Stromal cell of bone marrow (primary cell): ENCODE measurements around the gene FHIT.

ENCODE experiments used
- DNase-seq: peaks from one replicate; pipeline ENCODE4 v3.0.0-alpha.2; 2012; ENCODE audit warnings: low read depth

FHIT gene

DNA sequence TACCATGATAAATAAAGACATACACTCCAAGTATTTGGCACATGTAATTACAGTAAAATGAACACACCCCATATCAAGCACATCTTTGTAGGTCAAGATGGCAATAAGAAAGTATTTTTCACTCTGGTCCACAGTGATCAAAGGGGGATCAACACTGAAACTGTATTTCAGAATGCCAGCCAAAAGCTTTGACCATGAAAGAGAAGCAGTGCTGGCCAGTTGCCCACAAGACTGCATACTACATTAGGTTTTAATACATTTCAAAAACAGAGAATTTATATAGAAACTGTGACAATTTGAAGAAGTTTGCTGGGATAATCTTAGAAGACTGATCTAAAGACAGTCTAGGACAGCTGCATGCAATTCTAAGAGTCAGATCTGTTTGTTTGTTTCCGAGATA lies 1035.3 kb downstream of the FHIT start:
- no peak for DNase-seq

DNA sequence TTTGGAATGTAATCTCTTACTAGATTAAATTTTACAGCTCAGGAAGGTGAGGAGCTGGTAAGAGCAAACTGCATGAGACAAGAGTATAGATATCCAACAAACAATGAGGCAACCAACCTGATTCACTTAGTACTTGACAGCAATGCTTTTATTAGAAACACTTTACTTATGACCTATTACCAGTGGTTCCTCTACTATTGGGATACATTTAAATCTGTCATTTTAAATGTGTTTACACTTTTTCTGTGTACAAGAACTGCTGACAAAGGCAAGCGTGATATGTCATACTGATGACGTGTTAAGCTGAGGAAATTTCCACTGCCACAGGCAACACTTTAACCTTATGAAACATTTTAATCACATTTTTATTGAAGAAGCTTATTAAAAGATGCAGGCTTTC lies 1043.3 kb downstream of the FHIT start:
- DNase-seq = no peak

DNA sequence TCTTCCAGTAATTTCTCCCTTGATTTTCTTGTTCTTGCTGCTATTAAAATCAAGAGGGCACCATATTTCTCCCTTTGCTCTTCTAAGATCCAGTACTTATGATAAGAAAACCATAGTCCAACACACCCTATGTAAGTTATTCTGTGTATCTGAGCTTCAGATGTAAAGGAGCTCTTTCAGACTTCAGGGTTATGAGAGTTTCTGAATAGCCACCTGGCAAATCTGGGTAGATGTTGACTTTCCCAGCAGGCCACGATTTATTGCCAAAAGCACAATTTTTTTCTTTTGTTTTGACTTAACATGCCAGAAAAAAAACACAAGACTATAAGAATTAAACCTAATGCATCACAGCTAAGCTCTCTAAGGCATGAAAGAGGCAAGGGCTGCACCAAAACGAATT lies 1045.0 kb downstream of the FHIT start:
- no peak for DNase-seq

DNA sequence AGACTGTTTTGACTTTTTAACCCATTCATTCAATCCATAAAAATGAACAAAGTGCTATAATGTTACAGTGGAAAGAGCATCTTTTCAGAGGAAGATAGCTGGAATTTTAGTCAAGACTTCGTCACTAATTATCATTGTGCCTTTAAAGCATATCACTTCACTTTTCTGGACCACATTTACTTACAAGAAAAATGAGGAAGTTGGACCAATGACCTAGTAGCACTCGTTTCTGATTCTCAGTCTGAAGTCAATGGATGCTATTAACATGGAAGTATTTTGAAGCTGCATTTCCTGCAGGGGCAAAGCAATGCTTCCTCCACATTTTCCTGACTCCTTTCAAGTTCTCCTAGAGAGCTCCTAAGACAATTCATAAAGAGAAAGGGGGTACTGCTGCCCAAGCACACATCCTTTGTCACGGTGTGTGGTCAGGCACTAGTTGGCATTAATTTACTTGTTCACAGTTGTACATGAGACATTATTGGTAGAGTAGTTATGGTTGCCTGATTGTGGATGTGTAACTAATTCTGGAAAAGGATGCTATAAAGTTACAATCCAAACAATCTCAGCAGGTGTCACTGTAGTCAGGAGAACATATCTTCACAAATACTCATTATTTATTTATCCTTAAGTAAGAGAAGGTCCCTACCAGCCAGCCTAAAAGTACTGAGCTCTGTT lies 1049.1 kb downstream of the FHIT start:
- DNase-seq = no peak

DNA sequence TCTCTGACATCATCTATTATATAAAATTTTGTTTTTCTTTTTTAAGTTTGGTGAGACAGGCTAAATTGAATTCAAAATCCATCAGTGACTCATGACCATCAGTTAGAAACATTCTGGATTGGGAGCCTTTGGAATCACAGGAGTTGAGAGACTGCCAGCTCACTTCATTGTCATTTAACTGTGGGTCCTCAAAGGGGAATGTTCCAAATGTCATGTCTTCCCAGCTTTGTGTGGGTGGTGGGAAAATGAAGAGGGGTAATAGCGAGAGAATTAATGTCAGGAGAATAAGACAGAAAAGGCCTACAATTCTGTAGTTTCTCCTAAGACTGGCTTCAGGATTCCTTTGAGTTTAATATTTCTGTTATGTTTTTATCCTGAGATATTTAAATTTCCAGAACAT lies 1051.9 kb downstream of the FHIT start:
- no peak for DNase-seq

DNA sequence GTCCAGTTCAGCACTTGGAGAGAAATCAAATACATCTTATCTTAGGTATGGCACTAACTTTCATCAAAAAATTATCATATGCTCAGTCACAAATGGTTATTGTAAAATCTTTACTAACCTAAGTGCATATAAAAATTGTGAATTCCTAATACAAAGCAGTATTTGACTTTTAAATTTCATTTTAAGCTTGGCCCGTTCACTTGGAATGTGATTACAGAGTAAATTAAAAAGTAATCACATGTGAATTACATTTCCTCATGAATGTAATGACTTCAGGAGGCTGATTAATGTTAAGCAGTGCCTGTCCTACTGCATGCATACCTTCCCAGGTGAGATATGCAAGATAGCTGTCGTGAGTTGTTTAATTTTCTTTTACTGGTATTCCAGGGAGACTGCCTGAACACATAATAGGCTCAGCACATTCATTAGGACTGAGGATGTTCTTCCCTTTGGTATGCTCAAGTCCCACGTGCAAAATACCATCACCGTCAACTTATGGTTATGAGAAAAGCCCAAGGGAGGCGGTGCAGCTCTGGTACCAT lies 1053.0 kb downstream of the FHIT start:
- DNase-seq = no peak

DNA sequence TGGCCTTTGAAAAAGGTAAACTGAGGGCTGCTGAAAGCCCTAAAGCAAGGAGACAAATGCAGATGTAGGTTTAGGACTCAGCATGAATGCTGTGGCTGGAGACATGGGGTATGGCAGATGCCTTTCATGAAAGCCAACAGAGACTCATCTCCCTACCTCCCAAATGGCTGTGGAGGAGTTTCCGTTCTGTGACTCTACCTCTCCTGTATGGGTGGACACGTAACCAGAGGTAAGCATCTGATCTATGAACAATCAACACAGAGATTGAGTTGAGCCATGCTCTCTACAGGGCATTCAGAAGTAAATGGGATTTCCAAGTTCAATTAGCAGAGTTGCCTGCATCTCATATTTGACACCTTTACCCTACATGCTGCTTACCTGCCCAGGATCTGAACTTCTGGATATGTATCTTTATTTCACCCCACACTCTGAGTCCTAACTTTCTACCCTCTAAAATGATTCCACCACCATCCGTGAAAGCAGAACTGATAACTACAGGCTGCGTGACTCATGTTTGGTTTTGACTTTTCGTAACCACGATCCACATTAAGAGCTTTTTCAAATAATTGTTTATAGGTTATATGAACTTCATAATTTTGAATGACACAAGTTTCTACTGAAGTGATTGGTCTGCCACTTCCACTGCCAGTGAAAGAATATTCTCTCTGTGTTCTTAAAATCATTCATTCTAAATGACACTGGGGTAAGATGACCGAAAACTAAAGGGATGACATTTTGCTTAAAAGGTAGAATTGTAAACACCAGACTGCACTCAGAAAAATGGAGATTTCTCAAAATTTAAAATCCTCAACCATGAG lies 1058.7 kb downstream of the FHIT start:
- DNase-seq = no peak

DNA sequence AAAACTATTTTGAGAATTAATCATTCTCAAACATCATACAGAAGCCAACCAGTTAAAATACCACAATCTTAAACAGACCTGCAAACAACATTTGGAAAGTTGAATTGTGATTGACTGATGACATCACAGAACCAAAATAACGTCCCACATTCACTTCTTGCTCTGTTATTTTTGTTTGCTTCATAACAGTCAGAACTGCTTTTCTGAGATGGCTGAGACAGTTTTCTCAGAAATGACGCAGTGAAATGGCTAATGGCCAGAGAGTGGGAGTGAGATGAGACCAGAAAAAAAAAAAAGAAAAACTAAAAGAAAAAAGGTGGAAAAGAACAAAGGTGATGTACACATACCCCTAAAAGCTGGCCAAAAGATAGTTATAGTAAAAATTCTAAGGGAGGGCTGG lies 1061.2 kb downstream of the FHIT start:
- no peak for DNase-seq

DNA sequence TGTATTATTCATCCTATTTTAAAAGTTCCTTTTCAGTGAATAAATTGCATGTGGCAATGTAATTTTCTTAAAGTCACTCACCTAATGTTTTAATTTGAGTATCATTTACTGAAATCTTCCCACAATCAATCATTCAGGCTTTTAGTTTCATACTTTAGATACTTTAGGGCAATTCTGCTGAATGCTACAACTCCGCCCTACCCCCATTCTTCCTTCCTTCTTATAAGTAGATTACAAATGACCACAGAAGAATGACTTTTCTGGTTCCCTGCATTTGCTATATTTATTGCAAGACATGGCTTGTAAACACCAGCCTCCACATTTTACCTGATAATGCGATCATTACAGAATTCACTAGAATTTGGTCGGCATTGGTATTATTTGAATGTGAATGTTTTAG lies 1061.9 kb downstream of the FHIT start:
- DNase-seq = no peak

DNA sequence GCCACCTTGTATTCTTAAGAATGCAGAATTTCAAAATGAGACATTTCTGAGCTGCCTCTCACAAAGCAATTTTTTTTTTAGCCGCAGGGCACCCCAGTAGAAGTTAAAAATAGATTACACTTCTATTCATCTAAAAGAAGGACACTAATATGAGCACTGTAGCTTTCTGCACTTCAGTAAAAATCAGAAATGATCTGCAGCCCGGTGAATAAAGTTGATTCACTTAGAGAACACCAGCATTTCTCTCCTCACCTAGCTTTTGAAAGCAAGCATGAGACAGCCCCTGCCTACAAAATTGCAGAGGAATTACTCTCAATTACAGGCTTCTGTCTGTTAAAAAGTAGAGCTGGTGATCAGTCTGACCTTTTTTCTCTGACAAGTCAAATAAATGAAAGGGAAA lies 1062.4 kb downstream of the FHIT start:
- no peak for DNase-seq

DNA sequence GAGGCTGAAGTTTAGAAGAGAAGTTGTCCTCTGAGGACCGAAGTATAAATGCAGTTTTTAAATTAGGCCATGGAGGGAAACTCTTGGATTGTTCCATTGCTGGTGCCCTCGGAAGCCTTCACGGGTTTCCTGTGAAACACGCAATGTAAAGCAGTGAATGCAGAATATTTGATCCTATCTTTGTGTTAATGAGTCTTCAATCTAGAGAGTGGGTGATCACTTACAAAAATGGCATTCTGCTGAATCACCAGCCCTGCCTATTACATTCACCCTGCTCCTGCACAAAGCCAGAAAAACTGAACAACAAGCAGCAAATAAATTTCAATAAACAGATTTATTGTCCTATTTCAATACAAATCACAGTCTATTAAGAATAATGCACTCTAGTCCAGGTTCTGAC lies 1063.9 kb downstream of the FHIT start:
- DNase-seq = no peak

DNA sequence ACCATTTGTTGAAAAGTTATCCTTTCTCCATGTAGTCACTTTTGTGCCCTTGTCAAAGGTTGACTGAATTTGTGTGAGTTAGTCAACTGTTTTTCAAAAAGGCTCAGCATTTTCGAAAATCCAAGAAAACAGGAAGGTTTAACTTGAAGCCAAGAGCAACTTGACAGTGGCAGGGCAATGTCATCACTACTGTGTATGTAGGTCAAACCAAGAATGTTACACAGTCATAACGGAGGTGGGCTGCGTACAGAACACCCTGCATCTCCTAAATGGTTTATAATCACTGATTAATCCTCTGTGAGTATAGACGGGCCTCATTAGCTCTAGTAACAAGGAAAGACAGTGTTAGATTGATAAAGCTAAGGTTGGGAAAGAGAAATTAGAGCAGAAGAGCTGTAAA lies 1064.9 kb downstream of the FHIT start:
- no peak for DNase-seq

DNA sequence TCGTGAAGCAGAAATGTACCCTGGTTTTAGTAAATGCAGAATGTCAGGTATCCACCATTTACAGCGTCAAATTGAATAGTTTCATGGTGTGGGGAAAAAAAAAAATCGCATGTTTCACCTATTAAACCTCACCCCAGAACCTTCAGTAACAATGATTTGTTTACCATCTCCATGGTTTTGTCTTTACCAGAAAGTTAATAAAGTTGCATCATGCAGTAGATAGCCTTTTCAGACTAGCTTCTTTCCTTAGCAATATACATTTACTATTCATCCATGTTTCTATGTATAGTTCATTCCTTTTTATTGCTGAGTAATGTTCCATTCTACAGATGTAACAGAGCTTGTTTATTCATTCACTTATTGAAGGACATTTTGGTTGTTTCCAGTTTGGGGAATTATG lies 1066.1 kb downstream of the FHIT start:
- no peak for DNase-seq

DNA sequence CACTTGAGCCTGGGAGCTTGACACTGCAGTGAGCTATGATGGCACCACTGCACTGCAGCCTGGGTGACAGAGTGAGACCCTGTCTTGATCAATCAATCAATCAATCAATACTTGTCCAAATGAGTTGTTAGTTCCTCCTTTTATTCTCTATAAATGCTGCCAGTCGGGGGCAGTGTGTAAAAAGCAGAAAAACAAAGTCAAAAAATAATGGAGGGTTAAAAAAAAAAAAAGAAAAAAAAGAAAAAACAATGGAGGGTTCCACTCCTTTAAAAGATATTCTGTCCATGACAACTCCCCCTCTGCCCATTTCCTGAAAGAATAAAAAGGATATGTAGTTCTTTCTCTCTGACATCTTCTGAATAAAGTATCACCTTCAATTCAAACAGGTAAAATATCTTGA lies 1068.6 kb downstream of the FHIT start:
- no peak for DNase-seq

DNA sequence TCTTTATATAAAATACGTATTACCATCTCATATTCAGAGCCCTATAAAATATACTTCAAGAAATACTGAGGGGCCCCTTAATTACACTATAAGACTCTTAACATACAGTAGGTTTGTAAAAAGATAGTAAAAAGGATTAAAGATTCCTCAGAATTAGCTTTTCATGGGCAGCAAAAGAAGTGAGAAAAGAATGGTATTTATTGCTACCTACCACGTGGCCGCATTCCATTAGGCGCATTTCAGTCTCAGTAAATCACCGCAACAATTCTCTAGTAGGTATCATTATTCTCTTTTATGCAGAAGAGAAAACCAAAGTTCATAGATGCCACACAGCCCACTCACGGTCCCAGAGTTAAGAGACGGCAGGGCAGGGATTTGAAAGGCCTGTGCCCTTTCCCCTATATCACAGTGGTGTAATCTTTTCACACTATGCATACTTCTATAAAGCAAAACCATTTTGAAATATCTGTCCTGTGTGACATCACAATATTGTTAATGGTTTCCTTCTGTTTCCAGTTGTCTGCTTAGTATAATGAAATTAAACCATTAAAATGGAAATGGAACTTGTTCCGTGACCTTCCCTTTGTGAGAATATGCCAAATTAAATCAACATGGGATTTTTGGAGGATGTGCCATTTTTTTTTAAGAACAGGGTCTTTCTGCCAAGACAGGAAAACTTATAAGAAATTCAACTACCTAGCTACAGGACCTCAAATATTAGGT lies 1072.2 kb downstream of the FHIT start:
- no peak for DNase-seq

DNA sequence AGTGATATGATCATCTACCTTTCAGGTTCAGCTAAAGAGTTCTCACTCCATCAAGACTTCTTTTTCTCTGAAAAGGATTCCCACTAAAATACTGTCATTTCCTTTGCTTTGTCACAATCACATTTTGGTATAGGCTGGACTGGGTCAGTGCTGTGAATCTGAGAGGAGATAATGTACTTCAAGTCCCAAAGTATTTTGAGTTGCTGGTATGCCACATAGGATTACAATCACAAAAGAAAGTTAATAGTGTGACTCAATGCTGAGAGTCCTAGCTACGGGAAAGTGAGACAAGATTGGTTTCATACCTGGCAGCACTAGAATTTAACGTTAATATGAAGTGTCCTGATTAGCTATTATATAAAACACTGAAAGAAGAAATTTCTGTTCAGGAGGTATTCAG lies 1073.5 kb downstream of the FHIT start:
- no peak for DNase-seq

DNA sequence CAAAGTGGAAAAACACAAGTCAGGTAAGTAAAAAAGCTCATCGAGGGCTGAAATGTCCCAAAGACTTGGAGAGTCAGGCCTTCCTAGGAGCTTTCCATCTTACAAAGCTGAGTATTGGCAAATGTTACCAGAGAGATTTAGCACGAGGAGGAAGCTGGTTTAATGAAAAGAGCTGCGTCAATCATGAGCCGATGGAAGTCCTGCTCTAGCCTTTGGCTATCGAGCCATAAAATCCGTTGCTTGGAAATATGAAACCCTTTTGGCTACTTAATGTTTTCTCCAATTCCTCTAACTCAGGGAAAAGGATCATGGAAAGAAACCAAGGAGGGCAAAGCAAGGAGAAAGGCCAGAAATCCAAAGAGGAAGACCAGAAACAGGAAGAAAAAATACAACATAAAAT lies 1074.6 kb downstream of the FHIT start:
- no peak for DNase-seq

DNA sequence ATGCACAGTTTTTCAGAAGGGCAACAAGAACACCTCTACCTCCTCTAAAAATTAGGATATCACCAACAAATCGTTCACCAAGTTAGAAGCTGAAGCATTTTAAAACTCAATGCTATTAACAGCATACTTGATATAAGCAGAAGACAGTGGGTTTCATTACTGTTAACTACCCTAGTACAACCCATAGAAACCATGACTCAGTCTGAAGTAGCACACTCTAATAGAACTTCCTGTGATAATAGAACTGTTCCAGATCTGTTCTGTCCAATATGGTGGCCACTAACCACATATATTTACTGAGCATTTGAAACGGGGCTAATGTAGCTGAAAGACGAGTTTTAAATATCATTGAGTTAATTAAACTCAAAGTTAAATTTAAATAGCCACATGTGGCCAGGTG lies 1075.6 kb downstream of the FHIT start:
- DNase-seq = no peak

DNA sequence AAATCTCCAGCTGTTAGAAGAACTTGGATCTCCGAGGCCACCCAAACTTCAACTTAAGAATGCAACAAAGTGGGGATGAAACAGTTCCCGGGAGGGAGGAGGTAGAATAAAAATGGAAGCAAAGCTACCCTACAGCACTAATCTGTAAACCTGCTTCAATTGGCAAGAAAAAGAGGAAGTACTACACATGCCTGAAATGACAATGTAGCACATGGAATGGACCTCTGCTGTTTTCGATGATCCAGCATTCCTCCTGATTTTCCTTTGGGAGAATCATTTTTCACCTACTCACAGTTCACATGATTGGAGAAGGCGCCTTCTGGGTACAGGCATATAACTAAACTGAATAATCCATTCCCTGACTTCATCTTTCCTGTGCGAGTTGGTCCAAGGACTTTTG lies 1081.5 kb downstream of the FHIT start:
- DNase-seq = no peak

DNA sequence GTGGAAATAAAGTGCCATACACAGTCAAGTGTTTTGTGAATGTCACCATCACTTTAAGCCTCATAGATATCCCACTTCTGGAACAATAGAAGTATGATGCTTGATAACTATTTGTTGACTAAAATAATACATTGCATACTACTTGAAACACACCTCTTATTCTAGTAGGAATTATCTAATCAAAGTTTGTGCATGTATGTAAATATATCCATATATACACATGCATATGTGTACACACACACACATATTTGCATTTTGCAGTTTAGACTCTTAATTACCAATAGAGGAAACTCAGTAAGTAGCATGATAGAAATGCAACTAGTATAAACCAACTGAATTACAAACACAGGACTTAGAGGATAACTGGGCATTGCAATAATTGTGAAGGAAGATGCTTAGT lies 1084.1 kb downstream of the FHIT start:
- DNase-seq = no peak

DNA sequence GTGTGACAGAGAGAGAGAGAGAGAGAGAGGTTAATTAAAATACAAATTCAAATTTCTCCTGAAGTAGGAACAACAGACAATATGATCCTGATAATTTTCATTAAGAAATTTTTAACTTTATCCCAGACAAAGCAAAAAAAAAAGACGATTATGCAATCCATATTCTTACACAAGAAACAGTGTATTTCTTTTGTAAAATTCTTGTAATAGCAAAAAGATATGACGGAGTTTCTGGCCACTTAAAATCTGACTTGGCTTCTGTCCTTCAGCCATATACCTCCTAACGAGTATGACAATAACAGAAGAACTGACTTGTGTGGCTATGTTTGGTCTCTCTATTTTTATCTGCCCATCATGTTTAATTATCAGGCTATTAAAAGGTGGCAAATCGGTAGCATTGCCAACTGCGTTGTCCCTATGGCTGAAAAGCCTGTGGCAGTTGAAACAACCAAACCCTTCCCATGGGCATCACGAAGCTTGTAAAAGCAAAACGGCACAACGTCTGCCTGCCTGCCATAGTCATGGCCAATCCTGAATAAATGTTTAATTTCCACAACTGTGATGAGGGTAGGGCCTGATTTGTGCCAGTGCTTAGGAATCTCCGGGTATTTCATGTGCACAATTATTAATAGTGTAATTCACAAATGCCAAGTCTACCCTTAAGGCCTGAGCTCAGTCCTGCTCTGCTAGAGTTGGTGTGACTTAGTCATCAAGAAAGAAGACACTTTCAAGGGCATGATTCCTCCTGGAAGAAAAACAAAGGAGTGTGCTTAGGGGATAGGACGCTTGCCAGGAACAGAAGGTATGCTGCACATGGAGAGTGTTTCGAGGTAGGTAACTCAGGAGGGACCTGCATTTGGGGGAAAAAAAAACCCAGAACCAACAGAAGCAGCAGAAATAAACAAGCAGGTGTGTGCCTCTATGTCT lies 1090.2 kb downstream of the FHIT start:
- DNase-seq = no peak
